ENCODE measurements around the gene CEP85L. TPM values are rescaled to one million over a fixed set of nuclear protein-coding genes. Genes with fewer than 3 reads are reported as not detected.

Gene CEP85L
- polyA plus RNA-seq, 1 of the 3 experiments (the other 2 are of a cell fraction) = 1.1 TPM

GRCh38 chr6:118456982-118457381 is 194.4 kb downstream of the CEP85L start (continued):
- no peak for TF ChIP-seq EZH2phosphoT487 (IDR thresholded peaks at IDR 0.05; ENCODE audit: borderline replicate concordance, low read depth)
- no peak for TF ChIP-seq RXRA (IDR thresholded peaks at IDR 0.05; ENCODE audit: borderline replicate concordance, low read depth)
- no peak for TF ChIP-seq TCF12 (IDR thresholded peaks at IDR 0.05)
- no peak for TF ChIP-seq POLR2AphosphoS5 (IDR thresholded peaks at IDR 0.05; ENCODE audit: low read depth, low read length)
- no peak for TF ChIP-seq PBX3 (IDR thresholded peaks at IDR 0.05)

- Histone ChIP-seq H3K79me2 (ENCODE audit: insufficient read depth) (no peaks in the 10 kb centered on the region), H3K27me3 (ENCODE audit: insufficient read depth) (no peaks in the 10 kb centered on the region), H3K9me2 (no peaks in the 10 kb centered on the region), H4K20me1 (ENCODE audit: insufficient read depth) (no peaks in the 10 kb centered on the region), H2AFZ (ENCODE audit: low read depth) (no peak overlapping the region), H3K9ac (no peak overlapping the region), H3K4me1 (ENCODE audit: control insufficient read depth in 1 of 2, insufficient read depth in 2 of 2, low read depth in 1 of 2, low read length in 1 of 2) (no peaks in the 10 kb centered on the region), H3K27ac (ENCODE audit: low read depth in 2 of 2, low read length in 1 of 2) (no peak overlapping the region), H3K36me3 (replicated peaks in 1 of 2; ENCODE audit: control insufficient read depth in 1 of 2, insufficient read depth in 2 of 2, low read length in 1 of 2) (no peaks in the 10 kb centered on the region), H3K9me3 (peaks cover 23% of the 10 kb centered on the region), H3K4me3 (ENCODE audit: low read depth in 2 of 2, low read length in 1 of 2) (no peak overlapping the region), H3K4me2 (no peak overlapping the region), H3F3A (replicated peaks; ENCODE audit: insufficient read depth) (no peaks in the 10 kb centered on the region)
- POLR2A ChIA-PET = no interaction called here
- TF ChIP-seq SMC3 (IDR thresholded peaks at IDR 0.05; ENCODE audit: low read depth, low read length) = no peak
- no peak for TF ChIP-seq GATA2 (CRISPR knock-in tag; IDR thresholded peaks at IDR 0.05)
- no peak for TF ChIP-seq RXRA (IDR thresholded peaks at IDR 0.05; ENCODE audit: borderline replicate concordance, low read depth)
- no peak for TF ChIP-seq MXI1 (IDR thresholded peaks at IDR 0.05; ENCODE audit: low read depth, low read length)
- no peak for TF ChIP-seq USF1 (IDR thresholded peaks at IDR 0.05; ENCODE audit: borderline replicate concordance, low read depth)
- TF ChIP-seq USF2 (IDR thresholded peaks at IDR 0.05; ENCODE audit: borderline replicate concordance, low read depth, low read length) = no peak
- TF ChIP-seq RFX5 (IDR thresholded peaks at IDR 0.05; ENCODE audit: low read length) = no peak
- no peak for TF ChIP-seq FOSL2 (IDR thresholded peaks at IDR 0.05; ENCODE audit: borderline replicate concordance, low read depth)
- no peak for TF ChIP-seq ELF1 (IDR thresholded peaks at IDR 0.05)
- TF ChIP-seq REST (IDR thresholded peaks at IDR 0.05; ENCODE audit: low read depth, low read length) = no peak
- TF ChIP-seq FOXJ3 (CRISPR knock-in tag; IDR thresholded peaks at IDR 0.05) = no peak
- TF ChIP-seq TCF12 (IDR thresholded peaks at IDR 0.05) = no peak
- no peak for TF ChIP-seq TEAD4 (IDR thresholded peaks at IDR 0.05; ENCODE audit: borderline replicate concordance, insufficient read depth)
- no peak for TF ChIP-seq CHD2 (IDR thresholded peaks at IDR 0.05; ENCODE audit: low read length, partially characterized antibody)
- TF ChIP-seq RCOR1 (IDR thresholded peaks at IDR 0.05; ENCODE audit: low read length) = no peak
- TF ChIP-seq YY1 (IDR thresholded peaks at IDR 0.05; ENCODE audit: low read depth) = no peak
- TF ChIP-seq CTCF (IDR thresholded peaks at IDR 0.05) = no peak
- TF ChIP-seq TAF1 (IDR thresholded peaks at IDR 0.05; ENCODE audit: borderline replicate concordance, low read depth, low read length) = no peak
- TF ChIP-seq IRF3 (IDR thresholded peaks at IDR 0.05; ENCODE audit: low read depth, low read length) = no peak
- no peak for TF ChIP-seq RAD21 (IDR thresholded peaks at IDR 0.05; ENCODE audit: low read length)
- no peak for DNase-seq
- CTCF ChIA-PET = no interaction called here
These were observed 199.6 kb downstream of the CEP85L start for GRCh38 chr6:118451839-118452238.

All from SK-N-SH (cell line).